Suprapubic skin (tissue), 4 donors: Measurements from ENCODE around the gene DUS1L. TPM values are rescaled to one million over a fixed set of nuclear protein-coding genes. Genes with fewer than 3 reads are reported as not detected.

ENCODE experiments used
- DNase-seq, 2 donors: peaks; one replicate each; pipeline ENCODE4 v3.0.0-alpha.2; 2019; ENCODE audit warnings: low spot score in 2 of 2
- H3K27ac ChIP-seq: fragments of 200-600 bp; sonication (generic); one replicate; pipeline ENCODE4 v1.5.1; 2019
- H3K27me3 ChIP-seq: fragments of 200-600 bp; sonication (generic); one replicate; pipeline ENCODE4 v1.5.1; 2019
- H3K36me3 ChIP-seq: fragments of 200-600 bp; sonication (generic); one replicate; pipeline ENCODE4 v1.5.1; 2019
- H3K4me1 ChIP-seq: fragments of 200-600 bp; sonication (generic); one replicate; pipeline ENCODE4 v1.5.1; 2019
- H3K4me3 ChIP-seq: fragments of 200-600 bp; sonication (generic); one replicate; pipeline ENCODE4 v1.5.1; 2019; ENCODE audit warnings: mild to moderate bottlenecking
- H3K9me3 ChIP-seq: fragments of 200-600 bp; sonication (generic); one replicate; pipeline ENCODE4 v1.5.1; 2019
- CTCF ChIP-seq, 2 donors: fragments of 200-600 bp in 1 of 2; fragments of 450-650 bp in 1 of 2; sonication (generic) in 1 of 2; IDR thresholded peaks; one replicate each; pipeline ENCODE4 v1.5.1; 2016 to 2019; ENCODE audit warnings: antibody characterized with exemption in 2 of 2, mild to moderate bottlenecking in 1 of 2, moderate library complexity in 1 of 2
- EP300 ChIP-seq: sonication (generic); formaldehyde crosslinking; IDR thresholded peaks from one replicate; pipeline ENCODE4 v1.6.1; 2017; ENCODE audit warnings: antibody characterized with exemption
- POLR2A ChIP-seq, 2 donors: fragments of 450-650 bp; IDR thresholded peaks; one replicate each; pipeline ENCODE4 v1.6.1; 2017; ENCODE audit warnings: antibody characterized with exemption in 2 of 2, mild to moderate bottlenecking in 2 of 2, moderate library complexity in 2 of 2
- POLR2AphosphoS5 ChIP-seq, 3 donors: sonication (generic); formaldehyde crosslinking; IDR thresholded peaks; one replicate each; pipeline ENCODE4 v1.6.1; 2017; ENCODE audit warnings: antibody characterized with exemption in 3 of 3
- WGBS: methylation state at CpG from one replicate; pipeline ENCODE4 v1.1.5; 2018; 5-methylcytosine and 5-hydroxymethylcytosine counted together
- total RNA-seq, 4 donors: library from RNA; depleted of rRNA; stranded (reverse); fragments of >200 nt; gene quantifications; one replicate each; pipeline ENCODE4 v1.1.0, GENCODE V29; 2016

DUS1L gene
- total RNA-seq, 4 donors from 2014 or later, result 79.3 to 176 (median 108) TPM

- Histone ChIP-seq H3K4me3 (no peak overlapping the region), H3K36me3 (peaks cover 19% of the 10 kb centered on the region), H3K27ac (no peak overlapping the region), H3K4me1 (peaks cover 26% of the 10 kb centered on the region), H3K27me3 (no peaks in the 10 kb centered on the region), H3K9me3 (no peaks in the 10 kb centered on the region)
- no CpG with 5 or more reads among the region's 19 CpGs for WGBS
- TF ChIP-seq POLR2AphosphoS5 (IDR thresholded peaks at IDR 0.05), result no peak
- no peak for TF ChIP-seq EP300
- no peak for TF ChIP-seq POLR2A (IDR thresholded peaks at IDR 0.05)
- no peak for TF ChIP-seq CTCF (IDR thresholded peaks at IDR 0.05)
- no peak for DNase-seq
These were observed 53.9 kb downstream of the DUS1L start for GRCh38 chr17:82011617-82012187.

- H3K9me3 ChIP-seq, result no peaks in the 10 kb centered on the region
- WGBS, result 97% methylated on average over 7 of the region's 39 CpGs
- no peak for TF ChIP-seq EP300
- no peak overlapping the region for H3K4me3 ChIP-seq
- H3K4me1 ChIP-seq, result peaks cover 35% of the 10 kb centered on the region
- DNase-seq, result no peak
- H3K27ac ChIP-seq, result no peak overlapping the region
- H3K36me3 ChIP-seq, result peaks cover 19% of the 10 kb centered on the region
- no peaks in the 10 kb centered on the region for H3K27me3 ChIP-seq
These were observed 54.8 kb downstream of the DUS1L start for GRCh38 chr17:82010575-82011525.

- DNase-seq, result no peak
- Histone ChIP-seq H3K36me3 (peaks cover 19% of the 10 kb centered on the region), H3K27ac (no peak overlapping the region), H3K9me3 (no peaks in the 10 kb centered on the region), H3K27me3 (no peaks in the 10 kb centered on the region), H3K4me3 (no peak overlapping the region), H3K4me1 (peaks cover 36% of the 10 kb centered on the region)
- 86% methylated on average over 12 of the region's 15 CpGs for WGBS
- TF ChIP-seq EP300 (no peak), POLR2A (IDR thresholded peaks at IDR 0.05) (no peak), CTCF (IDR thresholded peaks at IDR 0.05) (no peak), POLR2AphosphoS5 (IDR thresholded peaks at IDR 0.05) (no peak)
These were observed 56.2 kb downstream of the DUS1L start for GRCh38 chr17:82009413-82009812.

GRCh38 chr17:82008941-82009405 is 56.6 kb downstream of the DUS1L start:
- Histone ChIP-seq H3K27ac (no peak overlapping the region), H3K4me3 (no peak overlapping the region), H3K27me3 (no peaks in the 10 kb centered on the region), H3K4me1 (peaks cover 36% of the 10 kb centered on the region), H3K9me3 (no peaks in the 10 kb centered on the region), H3K36me3 (peaks cover 19% of the 10 kb centered on the region)
- DNase-seq, result no peak
- TF ChIP-seq CTCF (IDR thresholded peaks at IDR 0.05), result no peak
- TF ChIP-seq EP300, result no peak
- no peak for TF ChIP-seq POLR2A (IDR thresholded peaks at IDR 0.05)
- TF ChIP-seq POLR2AphosphoS5 (IDR thresholded peaks at IDR 0.05), result no peak
- WGBS, result 100% methylated on average over 2 of the region's 28 CpGs

- TF ChIP-seq CTCF (IDR thresholded peaks at IDR 0.05) (no peak), POLR2A (IDR thresholded peaks at IDR 0.05) (no peak), EP300 (no peak), POLR2AphosphoS5 (IDR thresholded peaks at IDR 0.05) (no peak)
- H3K4me1 ChIP-seq, result peaks cover 36% of the 10 kb centered on the region
- WGBS, result 86% methylated on average over 12 of the region's 26 CpGs
These were observed 57.2 kb downstream of the DUS1L start for GRCh38 chr17:82008258-82008940.

More at GRCh38 chr17:82008258-82008940, 57.2 kb downstream of the DUS1L start:
- H3K27me3 ChIP-seq, result no peaks in the 10 kb centered on the region
- peaks cover 19% of the 10 kb centered on the region for H3K36me3 ChIP-seq
- no peak overlapping the region for H3K27ac ChIP-seq
- no peak for DNase-seq
- H3K9me3 ChIP-seq, result no peaks in the 10 kb centered on the region
- no peak overlapping the region for H3K4me3 ChIP-seq

Other genes starting within 250 kb of the DUS1L start
- 10 to 100 TPM; 20.3 to 29.3 (median 27.4) TPM for gene MCRIP1, start 232.5 kb downstream of the DUS1L start, total RNA-seq
- gene PPP1R27, start 230.8 kb downstream of the DUS1L start, total RNA-seq, result 1 to 10 TPM in 1 of 4 donors, not detected in 3; 1.3 TPM
- gene P4HB, start 205.3 kb downstream of the DUS1L start, total RNA-seq, result 1,000 to 10,000 TPM in 1 of 4 donors, 100 to 1,000 TPM in 3; 521 to 1,041 (median 898) TPM
- gene ARHGDIA, start 194.5 kb downstream of the DUS1L start, total RNA-seq, result 100 to 1,000 TPM; 157 to 202 (median 180) TPM
- gene ALYREF, start 174.2 kb downstream of the DUS1L start, total RNA-seq, result 100 to 1,000 TPM in 2 of 4 donors, 10 to 100 TPM in 2; 43.0 to 110 (median 96.3) TPM
- gene ANAPC11, start 174.1 kb downstream of the DUS1L start, total RNA-seq, result 100 to 1,000 TPM in 3 of 4 donors, 10 to 100 TPM in 1; 73.7 to 135 (median 121) TPM
- under 1 TPM in 1 of 4 donors, not detected in 3; 0.40 TPM for gene NPB, start 163.6 kb downstream of the DUS1L start, total RNA-seq
- gene PCYT2, start 154.4 kb downstream of the DUS1L start, total RNA-seq, result 10 to 100 TPM; 23.7 to 34.2 (median 30.4) TPM
- 10 to 100 TPM; 30.7 to 52.4 (median 38.9) TPM for gene SIRT7, start 147.6 kb downstream of the DUS1L start, total RNA-seq
- 10 to 100 TPM; 17.1 to 21.1 (median 19.0) TPM for gene MAFG, start 138.1 kb downstream of the DUS1L start, total RNA-seq
- gene PYCR1, start 128.5 kb downstream of the DUS1L start, total RNA-seq, result 10 to 100 TPM in 1 of 4 donors, 1 to 10 TPM in 3; 3.7 to 13.1 (median 9.0) TPM
- gene MYADML2, start 118.6 kb downstream of the DUS1L start, total RNA-seq, result not detected
- gene NOTUM, start 104.6 kb downstream of the DUS1L start, total RNA-seq, result 10 to 100 TPM in 1 of 4 donors, 1 to 10 TPM in 3; 1.1 to 11.5 (median 1.5) TPM
- 10 to 100 TPM; 17.9 to 25.6 (median 21.6) TPM for gene ASPSCR1, start 88.2 kb downstream of the DUS1L start, total RNA-seq
- gene CENPX, start 42.9 kb downstream of the DUS1L start, total RNA-seq, result 10 to 100 TPM; 75.8 to 81.6 (median 76.8) TPM
- gene LRRC45, start 42.5 kb downstream of the DUS1L start, total RNA-seq, result 10 to 100 TPM; 14.1 to 18.7 (median 15.4) TPM
- 10 to 100 TPM; 13.7 to 34.1 (median 14.8) TPM for gene RAC3, start 34.1 kb downstream of the DUS1L start, total RNA-seq
- 100 to 1,000 TPM; 160 to 267 (median 222) TPM for gene DCXR, start 28.1 kb downstream of the DUS1L start, total RNA-seq
- 10 to 100 TPM; 46.0 to 61.0 (median 50.8) TPM for gene RFNG, start 14.0 kb downstream of the DUS1L start, total RNA-seq
- 100 to 1,000 TPM in 2 of 4 donors, 10 to 100 TPM in 2; 72.4 to 113 (median 100) TPM for gene GPS1, start 13.9 kb downstream of the DUS1L start, total RNA-seq
- 100 to 1,000 TPM; 278 to 464 (median 359) TPM for gene FASN, start 32.4 kb upstream of the DUS1L start, total RNA-seq
- 10 to 100 TPM; 16.1 to 29.8 (median 20.3) TPM for gene CCDC57, start 147.0 kb upstream of the DUS1L start, total RNA-seq
- 1 to 10 TPM; 3.6 to 7.6 (median 4.5) TPM for gene SLC16A3, start 163.2 kb upstream of the DUS1L start, total RNA-seq
- 100 to 1,000 TPM in 1 of 4 donors, 10 to 100 TPM in 3; 52.3 to 142 (median 58.8) TPM for gene CSNK1D, start 207.9 kb upstream of the DUS1L start, total RNA-seq